Measurements from ENCODE around the gene CELF2.

CELF2 gene

DNA sequence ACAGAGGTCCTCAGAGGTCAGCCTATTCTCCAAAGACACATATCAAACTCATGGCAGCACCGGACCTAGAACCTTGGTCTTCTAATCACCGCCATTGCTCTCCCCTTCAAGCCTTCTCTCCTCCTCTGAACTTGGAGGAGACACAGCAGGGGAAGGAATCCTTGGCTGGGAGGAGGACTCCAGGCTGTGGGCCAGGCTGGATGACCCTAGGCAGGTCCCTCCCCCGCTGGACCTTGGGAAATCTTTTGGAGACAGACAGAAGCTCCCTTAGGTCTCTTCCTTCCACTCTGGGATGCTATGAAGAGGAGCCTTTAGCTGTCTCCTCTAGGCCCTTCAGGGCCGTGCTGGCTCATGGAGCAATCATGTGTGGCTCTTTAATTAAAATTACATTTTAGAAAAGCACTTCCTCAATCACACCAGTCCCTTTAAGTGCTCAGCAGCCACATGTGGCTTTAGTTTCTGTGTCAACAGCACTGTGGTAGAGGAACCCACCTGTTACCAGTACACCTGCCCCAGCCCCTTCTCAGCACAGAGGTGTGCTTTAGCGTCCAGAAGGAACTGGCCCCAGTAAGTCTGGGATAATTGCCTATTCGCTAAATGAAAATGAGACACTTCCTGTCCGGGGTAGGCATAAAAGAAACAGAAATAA is 238.2 kb downstream of the CELF2 start:
- DNase-seq: peak in 2 of 3 experiments; percentile 1 to 58

DNA sequence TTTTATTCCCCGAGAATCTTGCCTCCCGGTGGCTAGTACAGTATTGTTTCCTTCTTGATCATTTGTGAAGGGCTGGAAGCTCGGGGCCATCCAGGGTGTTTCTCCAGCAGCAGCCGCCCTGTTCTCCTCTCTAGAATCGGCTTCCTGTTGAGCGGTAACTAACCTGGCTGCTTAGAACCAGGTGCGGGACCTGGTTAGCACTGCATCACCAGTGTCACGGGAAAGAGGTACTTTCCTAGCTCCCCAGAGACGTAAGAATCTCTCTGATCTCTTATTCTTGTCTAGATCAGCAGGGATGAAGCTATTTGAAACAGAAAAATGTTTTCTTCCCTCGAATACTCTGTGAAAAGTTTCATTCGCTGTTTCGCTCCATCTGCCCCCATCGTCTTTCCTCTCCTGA is 239.2 kb downstream of the CELF2 start:
- no peak for DNase-seq

DNA sequence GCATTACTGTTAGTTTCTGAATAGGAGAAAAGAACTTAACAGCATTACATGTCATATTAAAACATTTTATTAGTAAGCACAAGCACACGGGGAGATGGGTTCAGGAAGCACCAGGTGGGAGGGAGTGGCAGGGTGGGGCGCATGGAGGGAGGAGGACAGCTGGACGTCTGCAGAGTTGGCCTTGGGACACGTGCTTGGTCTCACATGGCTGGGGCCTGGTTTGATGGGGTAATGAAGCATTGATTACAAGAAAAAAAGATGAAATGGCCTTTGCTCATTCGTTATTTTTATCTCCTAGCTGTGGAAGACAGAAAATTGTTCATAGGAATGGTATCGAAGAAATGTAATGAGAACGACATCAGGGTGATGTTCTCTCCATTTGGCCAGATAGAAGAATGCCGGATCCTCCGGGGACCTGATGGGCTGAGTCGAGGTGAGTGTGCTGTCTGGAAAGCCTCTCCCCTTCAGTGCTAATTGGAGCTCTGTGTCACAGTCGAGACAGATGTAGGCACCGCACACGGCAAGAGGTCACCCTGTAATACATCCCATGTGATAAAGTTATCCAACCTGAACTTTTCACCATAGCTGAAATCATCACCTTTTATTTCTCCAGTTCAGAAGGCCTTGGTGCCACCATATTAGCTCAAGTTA is 239.9 kb downstream of the CELF2 start:
- no peak for DNase-seq

DNA sequence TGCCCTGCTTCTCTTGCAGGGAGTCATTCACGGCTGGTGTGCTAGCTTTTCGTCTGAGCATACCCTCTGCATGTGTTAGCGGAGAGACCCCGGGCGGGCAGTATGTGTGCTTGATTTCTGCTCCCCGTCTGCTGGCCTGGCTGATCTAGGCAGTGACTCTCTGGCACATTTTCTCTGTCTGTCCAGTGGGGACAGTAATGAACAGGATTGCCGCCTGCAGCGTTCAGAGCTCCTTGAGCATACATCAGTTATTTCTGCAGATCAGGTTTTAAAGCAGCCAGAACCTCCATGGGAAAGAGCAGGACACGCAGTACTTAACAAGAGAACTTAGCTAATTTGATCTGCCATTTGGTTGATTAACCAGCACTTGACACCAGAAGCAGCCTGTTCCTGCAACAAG is 242.5 kb downstream of the CELF2 start:
- peak in 1 of 3 experiments; percentile 2 for DNase-seq

DNA sequence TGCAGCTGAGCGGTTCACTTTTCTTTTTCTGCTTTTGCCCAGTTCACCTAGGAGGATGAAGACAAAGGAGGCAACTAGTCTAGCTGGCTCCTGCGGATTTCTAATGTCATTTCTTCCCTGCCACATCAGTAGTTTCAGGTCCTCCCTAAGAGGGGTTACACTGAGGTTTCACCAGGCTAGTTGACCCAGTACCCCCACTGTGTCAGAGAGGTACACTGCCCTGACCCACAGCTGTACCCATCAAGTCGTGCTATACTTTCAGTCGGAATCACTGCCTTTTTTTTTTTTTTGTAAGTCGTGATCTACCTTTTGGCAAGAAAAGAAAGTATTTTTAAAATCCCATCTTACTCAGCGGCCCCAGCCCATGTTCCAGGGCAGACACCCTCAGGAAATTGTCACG is 243.5 kb downstream of the CELF2 start:
- no peak for DNase-seq

DNA sequence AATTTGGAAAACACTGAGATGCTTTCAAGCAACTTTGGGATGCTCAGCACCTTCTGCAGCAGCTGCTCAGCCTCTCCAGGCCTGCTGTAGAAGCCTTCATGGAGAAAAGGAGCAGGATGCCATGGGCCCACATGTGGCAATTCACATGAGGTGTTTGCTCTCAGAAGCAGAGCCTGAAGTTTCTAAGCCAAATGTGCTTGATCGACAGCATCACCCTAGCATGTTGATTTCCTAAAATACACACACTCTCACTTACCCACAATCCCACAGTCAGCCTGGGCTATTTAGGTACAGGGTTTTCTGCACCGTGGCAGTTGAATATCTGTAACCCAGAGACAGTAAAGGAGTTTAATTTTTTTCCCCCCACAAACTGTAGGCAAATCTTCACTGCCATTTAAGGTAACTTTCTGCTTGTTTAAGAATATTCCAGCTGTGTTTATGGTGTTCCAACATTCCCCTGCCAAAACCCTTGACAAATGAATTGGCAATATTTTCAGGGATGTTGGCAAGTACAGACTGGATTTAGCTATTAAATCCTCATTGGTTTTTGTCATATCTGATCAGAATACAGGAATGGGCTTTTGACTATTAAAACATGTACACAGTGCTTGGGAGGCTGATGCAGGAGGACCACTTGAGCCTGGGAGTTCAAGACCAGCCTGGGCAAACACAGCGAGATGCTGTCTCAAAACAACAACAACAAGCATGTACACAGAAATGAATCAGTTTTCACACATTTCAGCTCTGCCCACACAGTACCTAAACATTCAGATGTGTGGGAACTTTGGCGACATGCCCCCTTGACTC is 244.2 kb downstream of the CELF2 start:
- no peak for DNase-seq

DNA sequence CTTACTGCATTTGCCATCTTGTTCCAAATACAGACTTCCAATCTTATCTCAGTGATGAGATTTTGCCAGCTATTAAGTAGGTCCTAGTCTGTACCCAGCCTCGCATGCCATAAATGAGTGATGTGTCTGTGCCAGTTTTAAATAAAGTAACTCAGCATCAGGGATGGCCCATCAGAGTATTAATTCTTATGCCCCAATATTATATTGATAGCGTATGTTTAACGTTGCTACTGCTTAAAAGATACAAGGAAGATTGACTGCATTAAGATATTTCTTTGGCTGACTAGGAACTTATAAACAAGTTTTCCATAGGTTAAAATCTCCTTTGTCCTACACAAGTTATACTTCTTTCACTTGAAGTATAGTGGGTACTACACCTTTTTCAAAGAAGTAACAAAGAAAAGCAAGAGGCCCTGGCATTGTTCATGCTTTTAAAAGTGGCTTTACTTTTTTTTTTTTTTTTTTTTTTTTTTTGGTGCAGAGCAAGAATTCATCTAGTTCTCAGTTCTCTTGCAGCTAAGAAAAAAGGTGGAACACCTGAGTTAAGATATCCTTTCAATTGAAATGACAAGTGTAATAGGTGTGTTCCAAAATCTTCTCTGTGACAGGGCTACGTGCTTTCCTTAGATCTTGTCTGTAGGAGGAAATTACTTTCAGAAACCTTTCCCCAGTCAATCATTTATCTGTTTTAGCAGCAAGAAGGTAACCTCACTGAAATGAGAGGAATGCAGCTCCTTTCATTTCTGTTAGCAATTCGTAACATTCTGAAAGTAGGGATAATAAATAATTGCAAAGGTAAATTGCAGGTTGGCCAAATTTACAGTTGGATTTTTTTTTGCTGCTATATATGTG is 245.0 kb downstream of the CELF2 start:
- no peak for DNase-seq

DNA sequence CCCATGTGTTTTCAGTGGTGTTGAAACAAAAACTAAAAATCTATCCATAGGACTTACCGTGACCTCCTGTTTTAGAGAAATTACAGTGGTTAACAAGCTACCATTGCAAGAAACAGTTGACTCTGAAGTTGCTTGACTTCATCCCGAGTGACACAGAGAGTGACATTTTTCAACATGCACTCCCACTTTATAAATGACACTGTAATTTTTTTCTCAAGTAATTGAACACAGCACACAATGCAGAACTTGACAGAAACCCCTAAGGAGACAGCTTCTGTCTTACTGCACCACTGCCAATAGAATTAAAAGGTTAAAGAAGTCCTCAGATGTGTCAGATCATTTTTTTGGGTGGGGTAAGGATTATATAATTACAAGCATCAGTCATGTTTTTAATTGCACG is 246.1 kb downstream of the CELF2 start:
- DNase-seq: no peak

DNA sequence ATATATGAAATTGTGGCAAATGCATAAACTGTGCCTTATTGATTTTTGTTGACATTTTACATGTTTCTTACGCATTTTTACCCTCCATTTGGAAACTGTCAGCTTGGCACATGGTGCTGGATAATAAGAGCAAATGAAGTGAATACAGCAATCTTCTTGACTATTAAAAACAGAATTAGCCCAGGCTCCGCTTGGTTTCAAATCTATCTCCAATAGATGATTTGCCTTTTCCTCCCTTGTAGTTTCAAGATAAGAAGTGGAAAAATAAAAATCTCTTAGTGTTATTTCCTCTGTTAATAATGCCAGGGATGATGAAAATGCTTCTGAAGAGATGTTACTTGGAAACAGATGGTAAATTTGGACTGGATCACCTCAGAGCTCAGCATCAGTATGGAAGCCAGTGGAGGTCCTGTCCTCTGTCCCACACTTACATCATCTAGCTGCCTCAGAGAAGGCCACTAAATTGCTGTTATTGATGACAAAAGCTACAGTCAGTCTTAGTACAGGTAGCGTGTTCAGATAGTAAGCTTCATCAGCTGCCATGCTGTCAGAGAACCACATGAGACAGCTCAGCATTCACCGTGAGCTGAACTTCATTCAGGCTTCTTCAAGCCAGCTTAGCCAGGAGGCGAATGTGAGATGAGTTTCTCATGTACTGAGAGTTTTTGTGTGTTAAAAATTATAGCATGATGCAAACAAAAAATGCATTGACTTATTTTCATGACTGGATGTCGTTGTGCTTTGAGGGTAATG is 246.8 kb downstream of the CELF2 start:
- DNase-seq: no peak

DNA sequence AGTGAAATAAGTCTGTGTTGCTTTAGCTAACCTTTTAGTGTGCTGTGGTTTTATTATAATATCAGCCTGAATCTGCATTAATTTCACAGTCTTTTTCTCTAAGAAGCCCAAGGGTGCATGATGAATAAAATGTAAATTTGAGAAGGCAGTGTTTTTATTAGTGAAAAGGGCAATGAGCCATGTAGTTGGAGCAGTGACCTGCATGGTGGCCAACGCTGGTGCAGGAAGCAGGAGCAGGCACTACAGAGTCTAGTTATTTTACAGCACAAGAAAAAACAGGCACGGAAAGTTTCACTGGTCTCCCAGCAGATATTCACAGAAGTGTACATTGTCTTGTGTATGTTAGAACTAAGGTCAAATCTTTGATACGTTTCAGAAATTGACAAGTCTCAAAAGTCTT is 247.8 kb downstream of the CELF2 start:
- DNase-seq: no peak

DNA sequence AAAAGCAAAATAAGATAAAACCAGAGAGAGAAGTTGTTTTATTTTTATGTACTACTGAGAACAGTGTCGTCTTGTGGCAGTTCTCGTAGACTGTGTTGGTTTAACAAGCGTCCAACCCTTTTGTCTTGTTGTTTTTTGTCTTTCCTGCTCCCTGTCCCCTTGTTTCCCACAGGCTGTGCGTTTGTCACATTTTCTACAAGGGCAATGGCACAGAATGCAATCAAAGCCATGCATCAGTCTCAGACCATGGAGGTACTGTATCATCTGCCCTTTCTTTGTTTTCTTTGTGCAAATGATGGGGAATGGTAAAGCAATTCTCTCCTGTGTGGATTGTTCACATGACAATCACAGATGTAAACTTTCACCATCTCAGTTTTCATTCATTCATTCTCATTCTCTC is 248.8 kb downstream of the CELF2 start:
- DNase-seq: no peak

DNA sequence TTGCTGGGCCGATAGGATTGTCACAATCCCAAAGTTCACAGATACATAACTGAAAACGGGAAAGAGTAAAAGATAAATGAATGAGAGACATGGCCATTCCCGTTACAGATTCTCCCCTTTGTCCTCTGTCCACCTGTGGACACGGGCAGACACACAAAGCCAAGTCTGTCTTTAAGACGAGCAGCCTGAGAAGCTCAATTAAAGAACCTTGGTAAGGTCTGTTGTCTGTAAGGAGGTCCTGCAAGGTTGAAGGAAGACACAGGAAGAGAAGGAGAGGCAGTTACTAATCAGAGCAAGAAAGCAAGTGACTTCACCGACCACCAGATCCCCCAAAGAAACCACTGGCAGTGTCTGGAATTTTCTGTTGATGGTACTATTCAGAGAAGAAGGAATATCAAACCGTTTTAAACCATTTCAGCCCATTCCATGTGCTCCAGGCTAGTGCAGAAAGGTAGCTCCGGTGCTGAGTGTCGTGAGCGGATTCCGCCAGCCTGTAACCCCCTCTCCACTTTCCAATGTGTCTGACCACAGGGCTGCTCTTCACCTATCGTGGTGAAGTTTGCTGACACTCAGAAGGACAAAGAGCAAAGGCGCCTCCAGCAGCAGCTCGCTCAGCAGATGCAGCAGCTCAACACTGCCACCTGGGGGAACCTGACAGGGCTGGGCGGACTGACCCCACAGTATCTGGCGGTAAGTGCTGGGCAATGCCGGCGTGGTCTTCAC is 252.6 kb downstream of the CELF2 start:
- peak; percentile 21 to 61 (median 52) for DNase-seq

DNA sequence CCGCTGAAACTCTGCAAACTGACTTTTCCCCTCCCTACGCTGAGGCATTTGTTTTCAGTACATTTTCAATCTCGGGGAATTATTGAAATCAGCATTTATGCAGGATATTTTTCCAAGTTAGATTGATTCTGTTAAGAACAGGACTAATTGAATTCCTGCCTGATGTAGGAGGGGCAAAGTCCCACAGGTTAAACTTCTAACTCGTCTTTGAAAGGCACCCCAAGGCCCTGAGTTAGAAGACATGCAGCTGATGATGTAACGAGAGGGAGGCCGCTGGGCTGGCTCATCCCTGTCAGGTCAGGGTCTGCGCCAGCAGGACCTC is 253.1 kb downstream of the CELF2 start:
- no peak for DNase-seq

DNA sequence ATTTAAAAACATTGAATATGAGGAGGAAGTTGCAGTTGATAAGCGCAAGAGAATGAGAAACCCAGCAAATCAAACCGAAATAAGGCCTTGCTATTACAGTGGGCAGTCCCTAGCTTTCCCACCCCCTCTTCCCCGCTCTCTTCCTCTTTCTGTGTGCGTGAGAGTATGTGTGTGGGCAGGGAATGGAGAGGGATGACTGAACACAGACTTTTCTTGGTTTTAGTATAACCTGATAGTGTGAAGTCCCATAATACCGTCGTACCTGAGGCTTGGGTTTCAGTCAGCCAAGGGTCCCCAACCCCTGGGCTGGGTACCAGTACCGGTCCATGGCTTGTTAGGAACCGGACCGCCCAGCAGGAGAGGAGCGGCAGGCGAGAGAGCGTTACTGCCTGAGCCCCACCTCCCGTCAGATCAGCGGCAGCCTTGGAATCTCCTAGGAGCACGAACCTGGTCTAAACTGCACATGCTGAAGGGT is 255.3 kb downstream of the CELF2 start:
- DNase-seq: no peak

DNA sequence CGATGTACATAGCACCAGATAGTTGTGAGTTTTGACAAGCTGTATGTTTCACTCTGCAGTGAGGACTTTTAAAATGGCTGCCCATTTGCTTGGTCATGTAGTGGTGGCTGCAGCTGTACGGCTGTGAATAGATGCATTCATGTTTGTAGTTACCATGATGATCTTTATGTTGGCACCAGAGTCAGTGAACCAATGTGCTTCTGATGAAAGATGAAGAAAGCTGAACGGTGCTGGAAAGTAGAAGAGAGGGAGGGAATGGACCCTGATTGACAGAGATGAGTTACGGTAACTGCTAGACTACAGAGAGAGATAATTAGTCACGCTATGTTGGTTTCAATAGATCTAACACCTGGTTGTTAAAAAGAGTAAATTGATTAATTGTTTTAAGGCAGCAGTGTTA is 256.8 kb downstream of the CELF2 start:
- DNase-seq: peak in 1 of 3 experiments; percentile 1

DNA sequence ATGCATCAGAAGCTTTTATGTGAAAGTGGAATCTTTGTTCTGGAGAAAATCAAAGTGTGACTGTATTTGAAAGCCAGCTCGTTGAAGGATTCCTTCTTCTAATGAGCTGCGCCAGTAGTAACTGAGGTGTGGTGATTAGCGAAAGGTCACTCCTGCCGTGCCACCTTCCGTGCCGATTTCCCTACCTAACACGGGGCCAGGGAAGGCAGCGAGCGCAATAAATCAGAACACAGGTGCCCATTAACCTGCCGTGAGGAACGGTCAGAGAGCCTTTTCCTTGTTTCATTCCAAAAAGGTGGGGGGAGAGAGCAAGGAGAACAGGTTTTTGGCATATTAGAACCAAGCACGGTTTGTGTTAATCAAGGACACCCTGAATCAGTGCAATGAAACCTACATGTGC is 258.0 kb downstream of the CELF2 start:
- DNase-seq: no peak

DNA sequence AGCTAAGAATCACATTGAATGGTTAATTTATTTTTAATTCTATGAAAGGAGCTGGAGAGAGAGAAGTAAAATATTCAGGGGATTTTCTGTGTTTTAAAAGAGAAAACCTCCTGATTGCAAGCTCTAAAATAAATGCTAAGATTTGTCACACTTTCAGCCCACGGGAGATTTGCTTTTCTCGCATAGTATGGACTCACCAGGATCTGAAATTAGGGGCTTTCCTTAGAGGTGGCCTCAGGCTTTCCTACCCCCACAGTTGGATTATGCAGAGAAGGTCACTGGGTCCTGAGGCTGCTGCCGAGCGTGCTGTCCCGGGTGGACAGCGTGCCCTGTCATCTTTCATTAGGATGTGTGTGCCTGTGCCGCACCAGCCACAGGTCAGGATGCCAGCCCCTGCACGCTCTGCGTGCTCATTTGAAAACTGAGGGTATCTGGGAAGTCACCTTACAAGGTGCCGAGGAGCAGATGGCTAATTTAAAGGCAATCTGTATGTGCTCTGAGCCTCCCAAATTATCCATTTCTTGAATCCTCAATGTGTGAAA is 258.8 kb downstream of the CELF2 start:
- no peak for DNase-seq

DNA sequence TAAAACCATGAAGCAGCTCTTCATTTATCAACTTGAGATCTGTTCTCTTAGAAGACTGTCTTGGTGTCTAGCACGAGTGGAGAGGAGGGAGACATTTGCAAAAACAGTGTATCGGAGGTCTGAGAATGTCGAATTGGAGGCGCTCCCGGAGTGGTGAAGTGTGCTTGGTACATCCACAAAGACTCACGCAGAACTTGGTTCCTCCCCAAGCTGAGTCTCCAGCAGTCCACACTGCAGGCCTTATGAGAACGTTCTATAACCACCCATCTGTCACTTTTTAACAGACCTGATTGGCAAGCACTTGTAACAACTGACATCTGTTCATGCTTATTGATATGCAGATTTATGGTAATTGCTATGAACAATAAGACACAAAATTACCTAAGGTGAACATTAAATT is 261.6 kb downstream of the CELF2 start:
- DNase-seq: no peak

DNA sequence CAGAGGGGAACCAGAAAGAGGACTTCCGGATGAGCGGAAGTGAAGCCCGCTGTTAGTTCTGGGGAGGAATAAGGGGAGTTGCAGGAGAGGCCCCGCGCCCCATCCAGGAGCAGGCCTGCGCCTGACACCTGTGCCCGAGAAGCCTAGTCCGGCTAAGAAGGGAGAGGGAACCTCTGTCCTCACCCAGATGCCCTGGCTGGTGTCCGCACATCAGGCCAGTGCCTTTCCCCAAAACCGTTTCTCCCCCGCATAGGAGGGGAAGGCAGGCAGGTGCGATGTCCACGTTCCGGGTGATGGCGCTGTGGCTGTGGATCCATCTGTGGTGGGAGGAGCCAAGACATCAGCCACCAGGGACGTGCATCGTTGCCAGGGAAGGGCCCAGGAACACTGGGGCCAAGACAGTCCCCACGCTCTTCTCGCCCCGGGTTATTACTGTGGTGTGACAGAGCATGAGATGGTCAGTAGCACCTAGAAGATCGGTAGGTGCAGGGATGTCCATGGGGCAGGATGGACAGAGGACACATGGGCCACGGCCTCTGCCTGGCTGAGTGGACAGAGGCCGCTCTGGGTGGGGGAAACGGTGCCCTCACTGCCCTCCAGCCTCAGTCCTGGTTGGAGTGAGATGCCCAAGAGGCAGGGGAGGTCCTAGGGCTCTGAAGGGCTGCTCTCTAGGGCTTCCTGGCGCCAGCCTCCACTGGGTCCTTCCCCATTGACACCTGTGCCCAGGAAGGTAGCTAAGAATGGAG is 262.7 kb downstream of the CELF2 start:
- no peak for DNase-seq

DNA sequence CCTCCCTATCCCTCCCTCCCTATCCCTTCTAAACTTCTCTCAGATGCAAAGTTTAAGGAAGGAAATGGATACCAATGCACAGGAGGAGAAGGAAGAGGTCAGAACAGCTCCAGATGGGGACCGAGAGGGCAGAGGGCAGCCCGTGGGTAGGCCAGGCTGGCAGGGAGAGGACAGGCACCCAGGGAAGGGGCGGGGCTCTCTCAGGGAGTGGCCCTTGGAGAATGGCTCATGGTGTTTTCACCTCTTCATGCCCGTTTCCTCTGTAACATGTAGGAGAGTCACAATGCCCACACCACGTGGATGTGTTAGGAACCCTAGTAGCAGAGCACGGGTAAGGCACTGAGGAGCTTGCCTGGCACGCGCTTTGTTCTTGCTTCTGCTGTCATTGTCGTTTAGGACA is 264.5 kb downstream of the CELF2 start:
- no peak for DNase-seq

DNA sequence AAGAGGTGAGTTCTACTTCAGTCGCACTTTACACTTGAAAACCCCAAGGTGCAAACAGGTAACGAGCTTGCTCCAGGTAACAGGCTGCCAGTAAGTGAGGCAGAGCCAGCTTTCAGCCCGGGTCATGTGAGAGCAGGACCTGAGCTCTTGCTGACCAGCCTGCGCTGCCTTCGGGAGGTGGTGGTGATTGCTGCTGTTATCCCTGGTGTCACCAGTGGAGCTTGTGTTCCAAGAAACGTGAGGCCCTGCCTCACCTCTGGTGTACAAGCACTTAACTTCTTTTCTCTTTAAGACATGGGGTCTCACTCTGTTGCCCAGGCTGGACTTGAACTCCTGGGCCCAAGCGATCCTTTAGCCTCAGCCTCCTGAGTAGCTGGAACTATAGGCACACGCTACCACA is 265.0 kb downstream of the CELF2 start:
- DNase-seq: no peak

All from NCI-H1417 (cell line).